Skeletal muscle satellite cell (primary cell): ENCODE data around the gene WWTR1.

Experiments used
- H3K27me3 ChIP-seq: 2 replicates; pipeline ENCODE4 v1.7.0; 2013; ENCODE audit warnings: low read length; ENCODE audit not compliant: control insufficient read depth, insufficient read depth
- H3K36me3 ChIP-seq: 2 replicates; pipeline ENCODE4 v1.7.0; 2013; ENCODE audit warnings: mild to moderate bottlenecking, control low read depth, low read length; ENCODE audit not compliant: insufficient read depth
- H3K4me1 ChIP-seq: 2 replicates; pipeline ENCODE4 v1.7.0; 2013; ENCODE audit warnings: low read length; ENCODE audit not compliant: control insufficient read depth, insufficient read depth
- H3K4me2 ChIP-seq: 2 replicates; pipeline ENCODE4 v1.7.0; 2013; ENCODE audit warnings: mild to moderate bottlenecking, low read length
- H3K4me3 ChIP-seq: 2 replicates; pipeline ENCODE4 v1.7.0; 2013; ENCODE audit warnings: low read length
- H3K9ac ChIP-seq: 2 replicates; pipeline ENCODE4 v1.7.0; 2013; ENCODE audit warnings: mild to moderate bottlenecking, low read depth, low read length, moderate library complexity
- H3K9me3 ChIP-seq: replicated peaks from 2 replicates; pipeline ENCODE4 v1.7.0; 2013; ENCODE audit warnings: mild to moderate bottlenecking, control low read depth, low read length

Gene WWTR1

DNA sequence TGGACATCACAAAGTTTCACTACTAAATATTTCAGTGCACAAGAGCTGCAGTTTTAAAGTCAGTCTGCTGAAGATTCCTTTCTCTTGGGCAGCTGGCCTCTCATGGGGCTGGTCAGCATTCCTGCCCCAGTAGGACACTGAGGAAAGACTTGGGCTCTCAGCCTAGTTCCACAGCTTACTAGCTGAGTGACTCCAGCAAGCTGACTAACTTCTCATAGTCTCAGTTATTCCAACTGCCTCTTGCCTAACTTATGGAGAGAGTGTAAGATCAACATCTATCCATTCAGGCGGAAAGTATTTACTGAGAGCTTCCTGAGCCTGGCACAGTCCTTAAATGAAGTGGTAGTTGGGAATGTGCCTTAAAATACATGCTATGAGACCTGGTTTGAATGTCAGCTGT lies 156.3 kb downstream of the WWTR1 start:
- Histone ChIP-seq H3K9me3 (no peaks in the 10 kb centered on the region), H3K4me1 (peaks cover 18% of the 10 kb centered on the region), H3K9ac (peak overlapping the region; percentile 5), H3K4me3 (no peak overlapping the region), H3K36me3 (no peaks in the 10 kb centered on the region), H3K4me2 (no peak overlapping the region), H3K27me3 (no peaks in the 10 kb centered on the region)

- H3K36me3 ChIP-seq, result no peaks in the 10 kb centered on the region
- H3K9ac ChIP-seq, result no peak overlapping the region
- H3K9me3 ChIP-seq, result no peaks in the 10 kb centered on the region
- no peak overlapping the region for H3K4me3 ChIP-seq
- H3K27me3 ChIP-seq, result no peaks in the 10 kb centered on the region
- peaks cover 22% of the 10 kb centered on the region for H3K4me1 ChIP-seq
- no peak overlapping the region for H3K4me2 ChIP-seq
These were observed 159.7 kb downstream of the WWTR1 start for GRCh38 chr3:149497966-149498670.

DNA sequence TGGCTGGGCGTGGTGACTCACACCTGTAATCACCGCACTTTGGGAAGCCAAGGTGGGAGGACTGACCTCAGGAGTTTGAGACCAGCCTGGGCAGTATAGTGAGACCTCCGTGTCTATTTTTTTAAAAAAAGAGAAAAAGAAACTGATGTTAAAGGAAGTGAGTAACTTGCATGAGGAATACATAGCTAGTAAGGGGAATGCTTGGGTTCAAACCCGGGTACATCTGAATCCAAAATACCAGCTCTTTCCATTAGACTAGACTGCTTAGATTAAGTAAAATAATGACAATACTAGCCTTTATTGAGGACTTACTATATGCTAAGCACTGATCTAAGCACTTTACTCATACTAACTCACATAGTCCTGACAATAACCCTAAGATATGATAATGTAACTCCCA lies 160.9 kb downstream of the WWTR1 start:
- no peaks in the 10 kb centered on the region for H3K36me3 ChIP-seq
- no peaks in the 10 kb centered on the region for H3K9me3 ChIP-seq
- H3K4me3 ChIP-seq, result no peak overlapping the region
- H3K27me3 ChIP-seq, result no peaks in the 10 kb centered on the region
- peaks cover 21% of the 10 kb centered on the region for H3K4me1 ChIP-seq
- H3K4me2 ChIP-seq, result no peak overlapping the region
- H3K9ac ChIP-seq, result no peak overlapping the region

- Histone ChIP-seq H3K27me3 (no peaks in the 10 kb centered on the region), H3K9me3 (no peaks in the 10 kb centered on the region), H3K4me1 (peaks cover 11% of the 10 kb centered on the region), H3K4me3 (no peak overlapping the region), H3K4me2 (no peak overlapping the region), H3K9ac (no peak overlapping the region), H3K36me3 (no peaks in the 10 kb centered on the region)
These were observed 162.2 kb downstream of the WWTR1 start for GRCh38 chr3:149495581-149496125.

GRCh38 chr3:149494759-149495580 lies 162.9 kb downstream of the WWTR1 start:
- Histone ChIP-seq H3K27me3 (no peaks in the 10 kb centered on the region), H3K9ac (no peak overlapping the region), H3K36me3 (no peaks in the 10 kb centered on the region), H3K4me1 (peaks cover 11% of the 10 kb centered on the region), H3K4me2 (peak overlapping the region; percentile 8), H3K9me3 (no peaks in the 10 kb centered on the region), H3K4me3 (no peak overlapping the region)

GRCh38 chr3:149494022-149494758 lies 163.6 kb downstream of the WWTR1 start:
- Histone ChIP-seq H3K27me3 (no peaks in the 10 kb centered on the region), H3K4me3 (no peak overlapping the region), H3K9ac (no peak overlapping the region), H3K4me2 (peak overlapping the region; percentile 8), H3K9me3 (no peaks in the 10 kb centered on the region), H3K4me1 (peaks cover 11% of the 10 kb centered on the region), H3K36me3 (no peaks in the 10 kb centered on the region)

DNA sequence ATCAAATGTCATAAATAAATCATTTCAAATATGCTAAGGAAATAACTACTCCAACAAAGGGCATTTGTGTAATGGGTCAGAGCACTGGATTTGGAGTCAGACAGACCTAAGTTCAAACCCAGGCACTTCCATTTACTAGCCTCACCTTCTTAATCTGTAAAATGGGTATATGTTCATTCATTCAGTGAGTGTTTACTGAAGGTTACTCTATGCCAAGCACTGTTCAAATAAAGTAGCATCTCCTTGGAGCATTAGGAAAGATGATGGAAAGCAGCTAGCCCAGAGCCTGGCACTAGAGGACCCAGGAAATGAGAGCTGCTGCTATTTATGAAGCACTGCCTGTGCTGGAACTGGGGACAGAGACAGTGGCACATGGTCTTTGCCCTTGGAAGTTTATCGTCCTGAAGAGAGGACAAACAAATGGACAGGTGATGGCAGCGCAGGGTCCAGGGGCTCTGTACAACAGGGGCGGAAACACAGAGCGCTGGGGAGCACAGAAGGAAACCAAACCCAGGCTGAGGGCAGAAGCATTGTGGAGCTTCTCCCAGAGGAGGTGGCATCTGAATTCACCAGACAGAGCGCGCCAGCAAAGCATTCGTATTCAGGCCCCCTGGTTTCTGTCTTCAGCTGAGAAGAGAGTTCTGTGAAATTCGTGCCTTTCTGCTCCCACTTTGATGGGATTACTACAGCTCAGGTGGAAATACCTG lies 164.4 kb downstream of the WWTR1 start:
- H3K4me3 ChIP-seq, result no peak overlapping the region
- H3K9me3 ChIP-seq, result no peaks in the 10 kb centered on the region
- H3K27me3 ChIP-seq, result no peaks in the 10 kb centered on the region
- no peaks in the 10 kb centered on the region for H3K36me3 ChIP-seq
- peaks cover 11% of the 10 kb centered on the region for H3K4me1 ChIP-seq
- no peak overlapping the region for H3K4me2 ChIP-seq
- no peak overlapping the region for H3K9ac ChIP-seq

DNA sequence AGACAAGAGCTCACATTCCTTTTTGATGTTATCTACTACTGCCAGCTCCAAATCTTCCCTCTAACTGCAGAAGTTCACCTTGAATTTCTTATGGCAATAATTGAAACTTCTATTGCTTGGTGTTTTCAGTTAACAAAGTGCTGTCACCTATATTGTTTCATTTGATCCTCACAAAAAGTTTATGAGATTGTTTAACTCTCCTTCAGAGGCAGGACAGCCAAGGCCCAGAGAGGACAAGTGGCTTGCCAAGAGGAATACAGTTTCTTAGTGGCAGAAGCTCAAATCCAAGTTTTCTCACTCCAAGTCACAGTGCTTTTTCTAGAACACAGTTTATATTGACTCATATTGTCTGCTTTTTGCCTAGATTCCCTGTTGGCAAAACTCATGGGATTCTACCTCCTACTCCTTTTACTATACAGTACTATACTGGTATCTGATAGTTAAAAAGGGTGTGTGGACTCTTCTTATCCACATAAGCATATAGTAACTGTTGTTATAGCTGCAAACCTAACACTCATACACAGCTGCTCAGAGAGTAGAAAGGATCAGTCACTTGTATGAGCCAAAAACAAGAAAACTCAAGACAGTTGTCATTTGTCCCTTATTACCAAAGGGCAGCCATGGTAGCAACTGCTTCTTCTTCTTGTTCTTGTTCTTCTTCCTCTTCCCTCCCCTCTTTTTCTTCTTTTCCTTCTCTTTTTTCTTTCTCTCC lies 167.4 kb downstream of the WWTR1 start:
- H3K36me3 ChIP-seq, result no peaks in the 10 kb centered on the region
- H3K4me1 ChIP-seq, result peaks cover 11% of the 10 kb centered on the region
- H3K4me2 ChIP-seq, result no peak overlapping the region
- H3K4me3 ChIP-seq, result no peak overlapping the region
- H3K9ac ChIP-seq, result no peak overlapping the region
- no peaks in the 10 kb centered on the region for H3K27me3 ChIP-seq
- H3K9me3 ChIP-seq, result no peaks in the 10 kb centered on the region

GRCh38 chr3:149489060-149489690 lies 168.7 kb downstream of the WWTR1 start:
- Histone ChIP-seq H3K4me2 (no peak overlapping the region), H3K36me3 (no peaks in the 10 kb centered on the region), H3K9me3 (no peaks in the 10 kb centered on the region), H3K9ac (no peak overlapping the region), H3K27me3 (no peaks in the 10 kb centered on the region), H3K4me3 (no peak overlapping the region), H3K4me1 (no peaks in the 10 kb centered on the region)

DNA sequence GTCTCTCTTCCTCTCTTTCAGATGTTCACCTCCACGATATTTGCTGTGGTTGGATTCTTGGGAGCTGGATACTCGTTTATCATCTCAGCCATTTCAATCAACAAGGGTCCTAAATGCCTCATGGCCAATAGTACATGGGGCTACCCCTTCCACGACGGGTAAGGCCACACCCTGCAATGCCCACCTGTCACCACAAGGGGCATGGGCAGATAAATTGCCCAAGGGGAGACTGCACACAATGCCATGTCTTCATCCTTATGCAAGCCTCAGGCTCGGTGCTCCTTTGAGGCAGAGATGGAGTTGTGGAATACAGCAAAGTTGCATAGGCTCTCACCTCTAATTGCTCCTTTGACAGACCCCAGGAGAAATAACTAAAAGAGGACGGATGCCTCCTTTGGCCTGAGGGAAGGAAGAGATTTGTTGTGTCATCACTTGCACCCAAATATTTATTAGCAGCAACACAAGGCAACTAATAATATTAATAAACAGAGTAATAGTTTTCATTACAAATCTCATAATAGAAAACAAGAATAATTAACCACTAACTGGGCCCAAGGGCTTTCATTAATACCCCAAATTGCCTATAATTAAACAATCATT lies 170.1 kb downstream of the WWTR1 start:
- Histone ChIP-seq H3K4me3 (no peak overlapping the region), H3K9me3 (no peaks in the 10 kb centered on the region), H3K9ac (no peak overlapping the region), H3K27me3 (no peaks in the 10 kb centered on the region), H3K4me2 (no peak overlapping the region), H3K36me3 (no peaks in the 10 kb centered on the region), H3K4me1 (no peaks in the 10 kb centered on the region)
